HFF-Myc (cell line): ENCODE data around the gene APMAP.

Experiments
- DNase-seq: peaks from one replicate; pipeline ENCODE4 v3.0.0-alpha.2; 2011; ENCODE audit warnings: low read depth; ENCODE audit errors: extremely low read depth
- H3K4me3 ChIP-seq: replicated peaks from 2 replicates; pipeline ENCODE4 v1.5.1; 2011; ENCODE audit warnings: low read depth, mild to moderate bottlenecking, control low read depth, low read length
- TF ChIP-seq, protein P1 (sequence below): IDR thresholded peaks from 2 replicates; pipeline ENCODE4 v1.5.1; 2012; ENCODE audit warnings: mild to moderate bottlenecking, low read depth, low read length, control low read depth; ENCODE audit errors: missing control alignments

APMAP gene

DNA sequence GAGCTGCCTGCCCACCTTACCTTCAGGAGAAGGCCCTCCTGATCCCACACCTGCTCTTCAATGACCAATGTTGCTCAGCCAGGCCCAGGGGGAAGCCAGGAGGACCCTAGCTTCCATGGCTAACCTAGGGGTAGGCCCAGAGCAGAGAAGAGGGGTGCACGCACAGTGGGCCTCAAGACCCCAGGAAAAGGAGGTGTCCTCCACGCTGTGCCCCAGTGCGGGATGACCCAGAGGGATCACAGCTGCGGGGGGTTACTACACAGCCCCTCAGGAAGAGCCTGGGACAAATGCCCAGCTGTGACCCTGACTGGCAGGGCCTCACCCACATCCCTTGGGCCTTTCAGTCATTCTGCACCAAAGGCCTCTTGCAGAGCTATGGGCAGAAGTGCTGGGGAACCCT, 31.6 kb upstream of the APMAP start:
- no peak overlapping the region for H3K4me3 ChIP-seq
- TF ChIP-seq, protein P1, sequence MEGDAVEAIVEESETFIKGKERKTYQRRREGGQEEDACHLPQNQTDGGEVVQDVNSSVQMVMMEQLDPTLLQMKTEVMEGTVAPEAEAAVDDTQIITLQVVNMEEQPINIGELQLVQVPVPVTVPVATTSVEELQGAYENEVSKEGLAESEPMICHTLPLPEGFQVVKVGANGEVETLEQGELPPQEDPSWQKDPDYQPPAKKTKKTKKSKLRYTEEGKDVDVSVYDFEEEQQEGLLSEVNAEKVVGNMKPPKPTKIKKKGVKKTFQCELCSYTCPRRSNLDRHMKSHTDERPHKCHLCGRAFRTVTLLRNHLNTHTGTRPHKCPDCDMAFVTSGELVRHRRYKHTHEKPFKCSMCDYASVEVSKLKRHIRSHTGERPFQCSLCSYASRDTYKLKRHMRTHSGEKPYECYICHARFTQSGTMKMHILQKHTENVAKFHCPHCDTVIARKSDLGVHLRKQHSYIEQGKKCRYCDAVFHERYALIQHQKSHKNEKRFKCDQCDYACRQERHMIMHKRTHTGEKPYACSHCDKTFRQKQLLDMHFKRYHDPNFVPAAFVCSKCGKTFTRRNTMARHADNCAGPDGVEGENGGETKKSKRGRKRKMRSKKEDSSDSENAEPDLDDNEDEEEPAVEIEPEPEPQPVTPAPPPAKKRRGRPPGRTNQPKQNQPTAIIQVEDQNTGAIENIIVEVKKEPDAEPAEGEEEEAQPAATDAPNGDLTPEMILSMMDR = no peak
- no peak for DNase-seq

DNA sequence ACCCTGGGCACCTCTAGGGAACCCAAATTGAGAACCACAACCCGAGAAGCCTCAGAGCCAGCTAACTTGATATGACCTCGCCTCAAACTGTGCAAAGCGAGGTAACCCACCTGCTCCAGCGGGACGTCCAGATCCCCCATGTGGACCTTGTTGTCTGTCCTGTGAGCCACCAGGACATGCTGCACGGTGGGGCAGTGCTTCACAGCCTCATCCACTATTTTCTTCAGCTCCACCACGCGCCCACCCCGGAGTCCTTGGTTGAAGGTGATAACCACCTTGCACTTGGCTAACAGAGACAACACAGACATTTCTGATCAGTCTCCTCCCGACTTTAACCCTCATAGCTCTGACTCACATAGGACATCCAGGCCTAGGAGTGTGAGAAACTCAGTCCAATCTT, 30.8 kb upstream of the APMAP start:
- DNase-seq = no peak

DNA sequence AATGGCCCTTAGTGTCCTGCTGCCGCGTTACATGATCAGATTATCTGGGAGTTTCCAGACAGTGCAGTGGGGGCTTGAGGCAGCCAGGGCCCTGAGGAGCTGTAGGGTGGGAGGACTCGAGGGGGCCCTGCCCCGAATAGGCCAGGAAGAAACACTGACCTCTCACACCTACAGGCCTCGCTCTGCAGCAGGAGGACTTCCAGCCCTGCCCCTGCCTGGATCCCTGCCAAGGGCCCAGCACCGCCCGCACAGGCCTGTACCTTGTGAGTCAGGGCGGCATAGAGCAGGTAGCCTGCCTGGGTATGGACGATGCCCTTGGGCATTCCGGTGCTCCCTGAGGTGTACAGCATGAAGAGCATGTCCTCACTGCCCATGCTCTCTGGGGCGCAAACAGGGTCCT, 30.1 kb upstream of the APMAP start:
- TF ChIP-seq, protein P1 = no peak
- no peak overlapping the region for H3K4me3 ChIP-seq
- DNase-seq = no peak

More for the DNA sequence above, 30.8 kb upstream of the APMAP start:
- TF ChIP-seq, protein P1 = no peak
- H3K4me3 ChIP-seq = no peak overlapping the region

DNA sequence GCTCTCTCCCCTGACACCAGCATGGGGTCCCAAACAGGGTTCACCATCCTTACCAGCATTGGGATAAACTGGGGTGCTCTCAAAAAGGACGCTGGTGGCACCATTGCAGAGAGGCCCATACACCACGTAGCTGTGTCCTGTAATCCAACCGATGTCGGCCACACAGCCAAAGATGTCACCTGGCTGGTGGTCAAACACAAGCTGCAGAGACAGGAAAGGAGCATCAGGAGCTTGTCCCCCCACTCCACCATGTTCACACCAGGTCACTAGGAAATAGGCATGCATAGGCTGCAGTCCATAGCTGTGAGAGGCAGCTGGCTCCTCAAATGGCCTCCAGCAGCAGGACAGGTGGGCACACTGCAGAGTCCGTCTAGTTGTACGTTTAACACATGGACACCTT, 28.8 kb upstream of the APMAP start:
- TF ChIP-seq, protein P1 = no peak

DNA sequence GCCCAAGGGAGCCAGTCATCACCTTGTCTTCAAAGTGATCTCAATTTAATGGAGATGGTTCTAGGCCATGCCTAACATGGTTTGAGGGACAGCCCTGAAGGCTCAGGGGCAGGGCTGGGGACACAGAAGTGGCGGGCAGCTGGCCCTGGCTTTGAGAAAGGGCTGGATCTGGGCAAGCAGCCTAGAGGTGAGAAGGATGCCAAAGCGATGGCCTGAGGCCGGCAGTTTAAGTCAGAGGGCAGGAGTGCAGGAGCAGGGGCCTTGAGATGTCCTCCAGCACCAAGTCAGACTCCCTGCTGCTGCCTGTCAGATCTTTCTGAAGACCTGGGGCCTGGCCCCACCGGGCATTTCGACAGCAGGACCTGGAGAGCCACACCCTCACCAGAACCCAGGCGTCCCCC, 28.4 kb upstream of the APMAP start:
- DNase-seq = no peak
- TF ChIP-seq, protein P1 = no peak
- H3K4me3 ChIP-seq = no peak overlapping the region

More for the DNA sequence above, 28.8 kb upstream of the APMAP start:
- no peak overlapping the region for H3K4me3 ChIP-seq
- DNase-seq = no peak

DNA sequence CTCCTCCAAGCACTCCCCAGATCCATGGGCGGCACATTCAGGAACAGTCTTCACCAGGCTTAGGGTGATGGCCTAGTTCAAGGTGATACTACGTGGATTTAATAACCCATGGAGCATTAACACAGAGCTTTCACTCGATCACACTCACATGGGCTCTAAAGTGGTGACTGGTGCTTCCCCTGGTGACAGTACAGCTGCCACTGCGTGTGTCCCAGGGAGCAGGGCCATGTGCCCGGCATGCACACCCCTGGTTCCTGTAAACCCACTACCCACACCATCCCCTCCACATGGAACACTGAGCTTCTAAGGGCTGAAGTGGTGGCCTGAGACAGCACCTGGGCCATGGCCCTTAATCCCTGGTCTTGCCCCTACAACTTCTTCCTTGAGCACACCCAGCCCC, 27.8 kb upstream of the APMAP start:
- no peak overlapping the region for H3K4me3 ChIP-seq
- TF ChIP-seq, protein P1 = no peak
- DNase-seq = no peak

DNA sequence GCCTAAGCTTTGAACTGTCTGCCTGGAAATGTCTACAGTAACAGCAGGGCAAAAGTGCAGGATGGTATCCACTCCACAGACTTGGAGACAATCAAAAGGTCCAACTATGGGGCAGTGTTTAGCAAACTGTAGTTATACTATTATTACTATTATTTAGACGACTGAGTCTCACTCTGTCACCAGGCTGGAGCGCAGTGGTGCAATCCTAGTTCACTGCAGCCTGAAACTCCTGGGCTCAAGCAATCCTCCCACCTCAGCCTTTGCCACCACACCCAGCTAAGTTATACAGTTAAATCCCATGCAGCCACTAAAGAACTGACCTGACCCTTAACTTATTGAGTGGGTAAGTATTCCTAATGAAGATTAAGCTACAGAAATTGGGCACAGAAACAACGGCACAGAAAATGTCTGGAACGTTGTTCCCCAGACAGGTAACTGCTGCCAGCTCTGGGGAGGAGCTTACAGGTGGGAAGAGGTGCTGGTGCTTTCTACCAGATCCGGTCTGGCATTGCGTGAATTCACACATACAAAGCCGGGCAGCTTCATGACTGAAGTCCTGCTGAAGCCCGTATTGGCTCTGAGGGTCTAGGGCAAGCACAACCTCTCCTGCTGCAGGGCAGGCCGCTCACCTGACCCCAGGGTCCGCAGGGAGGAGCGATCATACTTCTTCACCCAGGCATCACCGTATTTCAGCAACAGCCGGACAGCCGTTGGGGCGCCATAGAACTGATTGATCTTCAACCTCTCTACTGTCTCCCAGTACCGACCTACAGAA, 27.0 kb upstream of the APMAP start:
- TF ChIP-seq, protein P1 = no peak
- no peak for DNase-seq
- H3K4me3 ChIP-seq = no peak overlapping the region
